ENCODE results near the gene KIF22. TPM values are rescaled to one million over a fixed set of nuclear protein-coding genes. Genes with fewer than 3 reads are reported as not detected.
A peak's percentile ranks its signal among the peaks of the same experiment; 100 is the strongest.

The KIF22 gene
- total RNA-seq, 1 donor = 45.3 TPM

DNA sequence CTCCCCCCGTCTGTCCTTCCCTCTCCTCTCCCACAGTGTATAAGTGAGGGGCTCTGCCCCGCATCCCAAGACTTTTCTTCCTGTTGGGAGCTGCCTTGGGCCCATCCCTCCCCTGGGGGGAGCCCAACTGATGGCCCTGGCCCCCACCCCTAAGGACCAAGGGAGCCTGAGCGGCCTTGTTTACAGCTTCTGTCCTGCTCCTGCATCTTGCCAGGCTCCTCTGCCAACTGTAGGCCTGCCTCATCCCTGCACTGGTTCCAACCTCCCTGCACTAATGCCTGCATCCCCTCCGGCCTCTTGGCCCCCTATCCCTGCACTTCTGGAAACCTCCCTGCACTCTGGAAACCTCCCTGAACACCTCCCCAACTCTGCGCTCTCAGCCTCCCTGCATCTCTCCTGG lies 24.0 kb downstream of the KIF22 start:
- H3K4me3 ChIP-seq (ENCODE audit: low read depth, low read length) = no peak overlapping the region
- no peak for DNase-seq (ENCODE audit: low read depth)
- TF ChIP-seq, protein P1, sequence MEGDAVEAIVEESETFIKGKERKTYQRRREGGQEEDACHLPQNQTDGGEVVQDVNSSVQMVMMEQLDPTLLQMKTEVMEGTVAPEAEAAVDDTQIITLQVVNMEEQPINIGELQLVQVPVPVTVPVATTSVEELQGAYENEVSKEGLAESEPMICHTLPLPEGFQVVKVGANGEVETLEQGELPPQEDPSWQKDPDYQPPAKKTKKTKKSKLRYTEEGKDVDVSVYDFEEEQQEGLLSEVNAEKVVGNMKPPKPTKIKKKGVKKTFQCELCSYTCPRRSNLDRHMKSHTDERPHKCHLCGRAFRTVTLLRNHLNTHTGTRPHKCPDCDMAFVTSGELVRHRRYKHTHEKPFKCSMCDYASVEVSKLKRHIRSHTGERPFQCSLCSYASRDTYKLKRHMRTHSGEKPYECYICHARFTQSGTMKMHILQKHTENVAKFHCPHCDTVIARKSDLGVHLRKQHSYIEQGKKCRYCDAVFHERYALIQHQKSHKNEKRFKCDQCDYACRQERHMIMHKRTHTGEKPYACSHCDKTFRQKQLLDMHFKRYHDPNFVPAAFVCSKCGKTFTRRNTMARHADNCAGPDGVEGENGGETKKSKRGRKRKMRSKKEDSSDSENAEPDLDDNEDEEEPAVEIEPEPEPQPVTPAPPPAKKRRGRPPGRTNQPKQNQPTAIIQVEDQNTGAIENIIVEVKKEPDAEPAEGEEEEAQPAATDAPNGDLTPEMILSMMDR (IDR thresholded peaks at IDR 0.05; ENCODE audit: insufficient read depth, low read depth, low read length) = no peak

DNA sequence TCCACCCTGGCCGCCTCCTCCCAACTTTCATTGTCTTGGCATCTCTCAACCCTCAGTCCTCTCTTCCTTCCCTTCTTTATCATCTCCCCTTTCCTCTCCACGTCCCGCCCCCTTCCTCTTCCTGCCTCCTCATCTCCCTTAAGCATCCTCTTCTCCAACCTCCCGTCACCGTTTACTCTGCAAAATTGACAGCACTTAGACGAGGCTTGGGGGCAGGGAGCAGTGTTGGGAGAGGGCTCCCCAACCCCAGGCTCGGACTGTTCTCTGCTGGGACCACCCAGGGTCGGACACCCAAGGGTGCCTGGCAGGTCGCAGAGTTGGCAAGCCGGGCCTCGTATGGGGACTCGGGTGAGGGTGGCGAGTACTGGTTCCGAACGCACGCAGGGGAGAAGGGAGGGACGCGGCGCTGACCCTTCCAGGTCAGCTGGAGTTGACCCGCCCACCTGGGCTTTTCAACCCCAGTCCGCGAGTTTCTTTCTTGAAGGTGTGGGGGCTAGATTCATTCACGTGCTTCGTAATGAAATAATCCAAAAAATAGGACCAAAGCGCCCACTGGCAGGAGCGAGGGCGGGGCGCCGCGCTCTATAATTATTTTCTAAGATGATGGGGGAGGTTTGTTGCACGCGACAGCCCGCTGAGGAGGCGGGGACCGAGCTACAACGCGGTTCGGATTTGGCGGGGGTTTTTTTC lies 24.6 kb downstream of the KIF22 start:
- DNase-seq (ENCODE audit: low read depth) = no peak
- TF ChIP-seq, protein P1 (IDR thresholded peaks at IDR 0.05; ENCODE audit: insufficient read depth, low read depth, low read length) = no peak
- peak overlapping the region; percentile 87 for H3K4me3 ChIP-seq (ENCODE audit: low read depth, low read length)

DNA sequence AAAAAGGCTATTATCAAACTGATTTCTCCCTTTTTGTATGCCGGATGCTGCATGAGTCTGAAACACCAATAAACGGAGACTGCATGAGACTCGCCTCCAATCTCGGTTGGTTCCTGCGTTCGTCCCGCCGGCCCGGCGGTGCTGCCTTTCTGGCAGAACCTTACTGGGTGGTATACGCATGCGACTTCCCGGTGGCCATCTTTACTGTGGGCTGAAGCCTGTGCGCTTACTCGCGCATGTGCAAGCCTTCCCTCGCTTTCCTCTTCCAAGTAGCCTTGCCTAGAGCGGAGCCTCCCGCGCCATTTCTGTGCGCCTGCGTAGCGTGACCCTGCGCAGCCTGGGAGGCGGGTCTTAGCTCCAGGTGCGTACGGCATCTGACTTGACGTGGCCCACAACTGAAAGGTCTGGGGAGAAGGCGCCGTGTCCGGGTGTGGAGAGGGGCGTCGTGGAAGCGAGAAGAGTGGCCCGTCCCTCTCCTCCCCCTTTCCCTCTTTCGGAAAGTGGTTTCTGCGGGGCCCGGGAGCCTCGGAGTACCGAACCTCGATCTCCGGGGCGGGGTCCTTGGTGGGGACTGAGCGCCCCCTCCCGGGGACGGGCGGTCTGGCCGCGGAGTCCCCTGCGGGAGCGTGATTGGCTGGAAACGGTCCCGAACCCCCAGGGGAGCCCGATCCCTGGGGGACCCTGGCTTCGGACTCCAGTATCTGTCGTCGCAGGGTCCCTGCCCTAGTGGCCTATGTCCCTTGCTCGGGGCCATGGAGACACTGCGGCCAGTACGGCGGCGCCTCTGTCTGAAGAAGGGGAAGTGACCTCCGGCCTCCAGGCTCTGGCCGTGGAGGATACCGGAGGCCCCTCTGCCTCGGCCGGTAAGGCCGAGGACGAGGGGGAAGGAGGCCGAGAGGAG lies 25.5 kb downstream of the KIF22 start, which contains the start of gene PAGR1:
Gene PAGR1, plus strand, starts transcription at position 360 of the 901 bp plus-strand sequence. Its CDS starts 374 bp downstream, at position 734.
- peak within 1 kb of the TSS; percentile 87 for H3K4me3 ChIP-seq (ENCODE audit: low read depth, low read length)
- DNase-seq (ENCODE audit: low read depth) = peak; percentile 100
- TF ChIP-seq, protein P1 (IDR thresholded peaks at IDR 0.05; ENCODE audit: insufficient read depth, low read depth, low read length) = peak; percentile 88

DNA sequence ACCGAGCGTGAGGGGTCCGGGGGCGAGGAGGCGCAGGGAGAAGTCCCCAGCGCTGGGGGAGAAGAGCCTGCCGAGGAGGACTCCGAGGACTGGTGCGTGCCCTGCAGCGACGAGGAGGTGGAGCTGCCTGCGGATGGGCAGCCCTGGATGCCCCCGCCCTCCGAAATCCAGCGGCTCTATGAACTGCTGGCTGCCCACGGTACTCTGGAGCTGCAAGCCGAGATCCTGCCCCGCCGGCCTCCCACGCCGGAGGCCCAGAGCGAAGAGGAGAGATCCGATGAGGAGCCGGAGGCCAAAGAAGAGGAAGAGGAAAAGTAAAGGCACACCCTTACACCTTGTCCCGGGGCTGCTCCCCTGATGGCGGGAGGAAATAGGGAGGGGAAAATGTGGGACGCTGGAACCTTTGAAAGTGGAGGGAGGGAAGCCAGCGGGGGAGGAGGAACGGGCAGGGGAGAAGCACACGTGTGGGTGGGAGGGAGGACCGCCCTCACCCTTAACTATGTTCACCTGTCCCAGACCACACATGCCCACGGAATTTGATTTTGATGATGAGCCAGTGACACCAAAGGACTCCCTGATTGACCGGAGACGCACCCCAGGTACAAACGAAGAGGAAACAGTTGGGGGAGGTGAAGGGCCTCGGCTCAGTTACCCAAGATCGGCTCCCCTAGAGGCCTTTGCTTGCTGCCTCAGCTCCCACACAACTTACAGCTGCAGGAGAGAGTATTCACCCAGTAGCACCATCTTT lies 26.3 kb downstream of the KIF22 start:
- TF ChIP-seq, protein P1 (IDR thresholded peaks at IDR 0.05; ENCODE audit: insufficient read depth, low read depth, low read length) = peak; percentile 18
- peak; percentile 55 for DNase-seq (ENCODE audit: low read depth)
- peak overlapping the region; percentile 87 for H3K4me3 ChIP-seq (ENCODE audit: low read depth, low read length)

DNA sequence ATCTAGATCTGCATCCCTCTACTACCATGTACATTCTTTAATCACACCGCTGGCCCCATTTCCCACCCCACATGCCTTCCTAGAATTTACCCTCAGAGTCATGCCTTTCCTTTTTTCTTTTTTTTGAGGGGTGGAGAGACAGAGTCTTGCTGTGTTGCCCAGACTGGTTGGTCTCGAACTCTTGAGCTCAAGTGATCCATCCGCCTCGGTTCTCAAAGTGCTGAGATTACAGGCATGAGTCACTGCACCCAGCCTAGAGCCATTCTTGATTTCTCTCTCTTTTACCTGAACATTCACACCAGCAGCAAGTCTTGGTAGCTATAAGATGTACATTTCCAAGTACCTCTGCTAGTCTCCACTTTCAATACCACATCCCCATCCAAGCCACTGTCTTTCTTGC lies 27.5 kb downstream of the KIF22 start:
- no peak overlapping the region for H3K4me3 ChIP-seq (ENCODE audit: low read depth, low read length)
- no peak for DNase-seq (ENCODE audit: low read depth)
- TF ChIP-seq, protein P1 (IDR thresholded peaks at IDR 0.05; ENCODE audit: insufficient read depth, low read depth, low read length) = no peak

DNA sequence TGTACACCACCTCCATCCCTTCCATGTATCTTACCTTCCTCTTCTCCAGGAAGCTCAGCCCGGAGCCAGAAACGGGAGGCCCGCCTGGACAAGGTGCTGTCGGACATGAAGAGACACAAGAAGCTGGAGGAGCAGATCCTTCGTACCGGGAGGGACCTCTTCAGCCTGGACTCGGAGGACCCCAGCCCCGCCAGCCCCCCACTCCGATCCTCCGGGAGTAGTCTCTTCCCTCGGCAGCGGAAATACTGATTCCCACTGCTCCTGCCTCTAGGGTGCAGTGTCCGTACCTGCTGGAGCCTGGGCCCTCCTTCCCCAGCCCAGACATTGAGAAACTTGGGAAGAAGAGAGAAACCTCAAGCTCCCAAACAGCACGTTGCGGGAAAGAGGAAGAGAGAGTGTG lies 29.0 kb downstream of the KIF22 start:
- TF ChIP-seq, protein P1 (IDR thresholded peaks at IDR 0.05; ENCODE audit: insufficient read depth, low read depth, low read length) = no peak
- H3K4me3 ChIP-seq (ENCODE audit: low read depth, low read length) = peak overlapping the region; percentile 3
- no peak for DNase-seq (ENCODE audit: low read depth)

Measured in fibroblast of villous mesenchyme (primary cell).